K562 (cell line): ENCODE results near the gene RAB6B. TPM values are rescaled to one million over a fixed set of nuclear protein-coding genes. Genes with fewer than 3 reads are reported as not detected.

Experiments
- ATAC-seq: fragments of 200-7000 bp; cut with Tn5 transposase; 3 replicates; pipeline ENCODE4 v1.9.1; 2020; ENCODE audit warnings: moderate library complexity
- BruUV-seq: library from RNA; stranded (reverse); fragments of 400-500 nt; replicated peaks from 2 replicates; lab custom pipeline; 2021; lab: Mats Ljungman, UMichigan
- CTCF ChIA-PET: fragments of 300-600 bp; formaldehyde crosslinking; extraction: SDS; loops from one replicate; lab custom pipeline; 2021; ENCODE audit warnings: low intra/inter-chr PET ratio; lab: Yijun Ruan, JAX
- POLR2A ChIA-PET: fragments of 300-600, 350-650 bp; sonication (Branson Sonifier 250); formaldehyde crosslinking; extraction: SDS; loops from one replicate; lab custom pipeline; 2021; ENCODE audit warnings: antibody characterized with exemption, inconsistent platforms; lab: Yijun Ruan, JAX
- DNase-seq, 4 experiments: peaks; one replicate each; pipeline versions ENCODE4 v3.0.0 to v3.0.0-alpha.2; 2011 to 2018; ENCODE audit warnings: low spot score in 3 of 4, mixed read lengths in 3 of 4; ENCODE audit errors: extremely low read depth in 1 of 4
- FAIRE-seq: peaks from 2 replicates; lab custom pipeline; 2011; peaks lifted over from hg19 to GRCh38; lab: Jason Lieb, UNC
- H2AFZ ChIP-seq: 2 replicates; pipeline ENCODE4 v1.6.0; 2011; ENCODE audit warnings: low read depth, low read length, control low read depth, inconsistent platforms
- H3K27ac ChIP-seq: fragments of 200-600 bp; 3 replicates; pipeline ENCODE4 v1.8.0; 2011; ENCODE audit warnings: low read depth, mild to moderate bottlenecking, control low read depth, inconsistent platforms, low read length, moderate library complexity, mixed read lengths; ENCODE audit errors: extremely low read depth
- H3K27me3 ChIP-seq, 2 experiments: fragments of 300-600 bp in 1 of 2; 2 replicates in 1 of 2; 3 replicates in 1 of 2; pipeline versions ENCODE4 v1.6.0 to v1.8.0; 2011; ENCODE audit warnings: inconsistent platforms in 2 of 2, low read length in 2 of 2, mild to moderate bottlenecking in 1 of 2, mixed read lengths in 1 of 2, moderate library complexity in 1 of 2; ENCODE audit not compliant: control insufficient read depth in 2 of 2, insufficient read depth in 2 of 2
- H3K36me3 ChIP-seq: fragments of 300-600 bp; 3 replicates; pipeline ENCODE4 v1.8.0; 2011; ENCODE audit warnings: mild to moderate bottlenecking, low read length, inconsistent platforms; ENCODE audit not compliant: control insufficient read depth, insufficient read depth
- H3K4me1 ChIP-seq, 2 experiments: fragments of 200-600 bp in 1 of 2; replicated peaks in 1 of 2; 2 replicates in 1 of 2; 3 replicates in 1 of 2; pipeline versions ENCODE4 v1.5.1 to v1.8.0; 2011; ENCODE audit warnings: inconsistent platforms in 2 of 2, low read length in 2 of 2, mild to moderate bottlenecking in 1 of 2, mixed read lengths in 1 of 2, moderate library complexity in 1 of 2; ENCODE audit not compliant: control insufficient read depth in 2 of 2, insufficient read depth in 2 of 2
- H3K4me2 ChIP-seq: 2 replicates; pipeline ENCODE4 v1.6.1; 2011; ENCODE audit warnings: low read length, control low read depth, inconsistent platforms, mixed read lengths; ENCODE audit not compliant: insufficient read depth
- H3K4me3 ChIP-seq: fragments of 200-600 bp; sonication (generic), shearing (Covaris generic); 2 replicates; pipeline ENCODE4 v1.5.1; 2016; ENCODE audit warnings: control low read depth, inconsistent platforms
- H3K79me2 ChIP-seq: fragments of 200-600 bp; 3 replicates; pipeline ENCODE4 v1.8.0; 2011; ENCODE audit warnings: low read length, inconsistent platforms; ENCODE audit not compliant: control insufficient read depth, insufficient read depth
- H3K9ac ChIP-seq, 2 experiments: 2 replicates each; pipeline versions ENCODE4 v1.6.0 to v1.6.1; 2011; ENCODE audit warnings: low read depth in 2 of 2, low read length in 2 of 2, control low read depth in 1 of 2, inconsistent platforms in 1 of 2, mild to moderate bottlenecking in 1 of 2, mixed read lengths in 1 of 2; ENCODE audit not compliant: insufficient read depth in 1 of 2
- H3K9me1 ChIP-seq: one replicate; pipeline ENCODE4 v1.6.0; 2011; ENCODE audit warnings: inconsistent platforms, mild to moderate bottlenecking, low read length, moderate library complexity; ENCODE audit not compliant: control insufficient read depth, insufficient read depth
- H3K9me3 ChIP-seq: replicated peaks from 2 replicates; pipeline ENCODE4 v1.5.1; 2011; ENCODE audit warnings: low read depth, low read length, inconsistent platforms; ENCODE audit not compliant: control insufficient read depth, insufficient read depth
- H4K20me1 ChIP-seq: replicated peaks from 2 replicates; pipeline ENCODE4 v1.6.1; 2011; ENCODE audit warnings: low read length, inconsistent platforms, mixed read lengths; ENCODE audit not compliant: control insufficient read depth, insufficient read depth
- BMI1 ChIP-seq: fragments of 150-350 bp; IDR thresholded peaks from 2 replicates; pipeline ENCODE4 v1.6.1; 2014; ENCODE audit warnings: low read length
- COPS2 ChIP-seq: fragments of 450-650 bp; conservative IDR thresholded peaks from 2 replicates; pipeline ENCODE4 v1.6.1; 2016; ENCODE audit warnings: mild to moderate bottlenecking, moderate library complexity
- CXXC5 ChIP-seq: fragments of 250-450 bp; sonication (Bioruptor Pico); IDR thresholded peaks from 2 replicates; pipeline ENCODE4 v1.8.0; 2022; ENCODE audit warnings: inconsistent platforms, mild to moderate bottlenecking, moderate library complexity
- ELF4 ChIP-seq: fragments of 450-650 bp; formaldehyde crosslinking; IDR thresholded peaks from 2 replicates; pipeline ENCODE4 v1.4.0; 2022; ENCODE audit warnings: missing genetic modification characterization
- GATA2 ChIP-seq: sonication (generic); formaldehyde crosslinking; IDR thresholded peaks from 2 replicates; pipeline ENCODE4 v1.4.0; 2020; ENCODE audit warnings: mild to moderate bottlenecking, missing genetic modification reagents
- IRF2 ChIP-seq: sonication (generic); formaldehyde crosslinking; IDR thresholded peaks from 2 replicates; pipeline ENCODE4 v1.8.1; 2022; ENCODE audit warnings: mild to moderate bottlenecking, missing genetic modification reagents
- NR4A1 ChIP-seq, 2 experiments: fragments of 250-450 bp in 1 of 2; fragments of 450-650 bp in 1 of 2; sonication (Bioruptor Pico) in 1 of 2; IDR thresholded peaks; 2 replicates each; pipeline versions ENCODE4 v1.4.0 to v1.6.1; 2016 to 2020; ENCODE audit warnings: mild to moderate bottlenecking in 2 of 2, missing compliant biosample characterization in 1 of 2, missing genetic modification characterization in 1 of 2, moderate library complexity in 1 of 2
- TCF7 ChIP-seq: sonication (generic); IDR thresholded peaks from 2 replicates; pipeline ENCODE4 v1.6.1; 2016; ENCODE audit warnings: antibody characterized with exemption, borderline replicate concordance
- ZFP91 ChIP-seq: sonication (generic); formaldehyde crosslinking; IDR thresholded peaks from 2 replicates; pipeline ENCODE4 v1.8.0; 2022; ENCODE audit warnings: mild to moderate bottlenecking, missing genetic modification reagents
- WGBS: fragments of 100-300 bp; shearing (Covaris generic); methylation state at CpG from one replicate; pipeline ENCODE4 v1.1.6; 2016; ENCODE audit warnings: low coverage, mixed read lengths; ENCODE audit not compliant: insufficient coverage; ENCODE audit errors: missing lambda C conversion rate; 5-methylcytosine and 5-hydroxymethylcytosine counted together
- in situ Hi-C: fragments of 300-500 bp; cut with MboI; formaldehyde crosslinking; loops from 4 replicates; pipeline ENCODE4 v1.15.0; 2018; ENCODE audit warnings: inconsistent platforms, mixed read lengths
- intact Hi-C: fragments of 100-400 bp; cut with micrococcal nuclease; formaldehyde crosslinking; loops from 2 replicates; pipeline ENCODE4 v1.14.2; 2022
- polyA plus RNA-seq, 8 experiments: library from polyadenylated mRNA; depleted of rRNA in 4 of 8; stranded (reverse) in 5 of 8; unstranded in 3 of 8; fragments of >200 nt; fragmentation: Nextera tagmentation in 2 of 8; fragmentation: Illumina TruSeq in 1 of 8; extraction: Ambion mirVana in 2 of 8; extraction: Trizol in 1 of 8; gene quantifications; 2 replicates each; pipeline versions ENCODE4 v1.2.1 to v1.2.3, GENCODE V29; 2011 to 2014; ENCODE audit warnings: inconsistent platforms in 1 of 8, missing spikeins in 1 of 8
- total RNA-seq, 7 experiments: library from RNA; depleted of rRNA in 6 of 7; stranded (reverse); fragments of >200 nt in 6 of 7; fragmentation: Illumina TruSeq in 2 of 7; extraction: Trizol in 2 of 7; gene quantifications; 2 replicates each; pipeline versions ENCODE4 v1.2.1 to v1.2.3, GENCODE V29; 2011 to 2021; ENCODE audit warnings: low replicate concordance in 1 of 7
- TF ChIP-seq, protein P1 (sequence below): sonication (generic); formaldehyde crosslinking; IDR thresholded peaks from 2 replicates; pipeline ENCODE4 v1.8.0; 2022; ENCODE audit warnings: missing genetic modification reagents, mild to moderate bottlenecking, moderate library complexity, borderline replicate concordance

The RAB6B gene
- total and polyA plus RNA-seq, 9 of the 15 experiments (the other 6 are each of a cell fraction or from before 2014, with no cell fraction given): 0.60 to 18.1 (median 1.5) TPM

DNA sequence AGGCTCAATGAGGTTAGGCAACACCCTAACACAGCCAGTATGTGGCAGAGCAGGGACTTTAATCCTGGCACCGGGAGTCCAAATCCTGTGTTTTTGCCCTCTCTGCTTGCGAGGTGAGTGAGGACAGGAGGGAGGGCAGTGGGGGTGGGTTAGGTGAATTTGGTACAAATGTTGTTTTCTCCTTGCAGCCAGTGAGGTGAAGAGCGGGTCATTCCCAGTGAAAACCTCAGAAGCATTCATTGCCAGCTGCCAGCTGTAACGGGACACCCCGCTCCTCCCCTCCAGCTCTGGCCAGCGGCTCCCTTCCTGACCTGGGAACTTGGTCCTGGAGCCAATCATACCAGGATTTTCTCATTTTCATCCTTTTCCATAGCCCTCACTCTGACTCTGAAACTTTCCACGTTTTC, 45.7 kb upstream of the RAB6B start:
- BruUV-seq: no TSS peak
- Histone ChIP-seq H3K9me3 (no peaks in the 10 kb centered on the region), H3K4me2 (no peak overlapping the region), H3K9ac (no peak overlapping the region), H3K4me3 (no peak overlapping the region), H3K79me2 (no peaks in the 10 kb centered on the region), H3K9me1 (no peaks in the 10 kb centered on the region), H3K27me3 (peaks cover 3 to 66% of the 10 kb centered on the region in 2 experiments; a peak in 3 of 5 replicates), H4K20me1 (peaks cover 25% of the 10 kb centered on the region), H3K36me3 (no peaks in the 10 kb centered on the region), H3K4me1 (peaks cover 4 to 5% of the 10 kb centered on the region in 2 experiments; a peak in 3 of 5 replicates), H2AFZ (no peak overlapping the region), H3K27ac (no peak overlapping the region)
- POLR2A ChIA-PET: no interaction called here
- DNase-seq: no peak
- intact Hi-C loops (no loop called here), in situ Hi-C loops (no loop called here)
- no peak for ATAC-seq
- WGBS: 0% methylated on average over 4 of the region's 7 CpGs
- CTCF ChIA-PET: no interaction called here
- TF ChIP-seq NR4A1 (CRISPR knock-in tag; IDR thresholded peaks at IDR 0.05) (no peak), NR4A1 (tag; IDR thresholded peaks at IDR 0.05) (no peak), ZFP91 (CRISPR knock-in tag) (no peak), BMI1 (no peak), COPS2 (no peak), IRF2 (CRISPR knock-in tag) (no peak), TCF7 (no peak), ELF4 (no peak), GATA2 (CRISPR knock-in tag) (no peak), CXXC5 (CRISPR knock-in tag) (no peak)
- TF ChIP-seq, protein P1, sequence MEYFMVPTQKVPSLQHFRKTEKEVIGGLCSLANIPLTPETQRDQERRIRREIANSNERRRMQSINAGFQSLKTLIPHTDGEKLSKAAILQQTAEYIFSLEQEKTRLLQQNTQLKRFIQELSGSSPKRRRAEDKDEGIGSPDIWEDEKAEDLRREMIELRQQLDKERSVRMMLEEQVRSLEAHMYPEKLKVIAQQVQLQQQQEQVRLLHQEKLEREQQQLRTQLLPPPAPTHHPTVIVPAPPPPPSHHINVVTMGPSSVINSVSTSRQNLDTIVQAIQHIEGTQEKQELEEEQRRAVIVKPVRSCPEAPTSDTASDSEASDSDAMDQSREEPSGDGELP (CRISPR knock-in tag): no peak
- FAIRE-seq: no peak
